Liver (tissue), 9 donors: ENCODE data around the gene CEACAM21. TPM values are rescaled to one million over a fixed set of nuclear protein-coding genes. Genes with fewer than 3 reads are reported as not detected.

Experiments
- DNase-seq: peaks from one replicate; pipeline ENCODE4 v3.0.0-alpha.2; 2017; ENCODE audit warnings: low spot score
- H3K27ac ChIP-seq, 2 donors: one replicate each; pipeline ENCODE4 v1.7.0; 2013; ENCODE audit warnings: inconsistent platforms in 2 of 2, low read length in 2 of 2, control low read depth in 1 of 2, low read depth in 1 of 2, mild to moderate bottlenecking in 1 of 2
- H3K27me3 ChIP-seq, 4 donors: one replicate each; pipeline versions ENCODE4 v1.6.1 to v1.7.0; 2013; ENCODE audit warnings: low read length in 3 of 4, inconsistent platforms in 1 of 4, mild to moderate bottlenecking in 1 of 4, moderate library complexity in 1 of 4; ENCODE audit not compliant: control insufficient read depth in 4 of 4, insufficient read depth in 4 of 4
- H3K36me3 ChIP-seq, 4 donors: one replicate each; pipeline versions ENCODE4 v1.6.1 to v1.7.0; 2013; ENCODE audit warnings: low read length in 3 of 4, mild to moderate bottlenecking in 3 of 4, low read depth in 1 of 4, moderate library complexity in 1 of 4; ENCODE audit not compliant: control insufficient read depth in 4 of 4, insufficient read depth in 3 of 4
- H3K4me1 ChIP-seq, 4 donors: one replicate each; pipeline versions ENCODE4 v1.6.1 to v1.7.0; 2013; ENCODE audit warnings: low read length in 3 of 4, mild to moderate bottlenecking in 3 of 4, moderate library complexity in 1 of 4; ENCODE audit not compliant: control insufficient read depth in 4 of 4, insufficient read depth in 4 of 4
- H3K4me3 ChIP-seq, 3 donors: one replicate each; pipeline versions ENCODE4 v1.6.1 to v1.7.0; 2013; ENCODE audit warnings: low read length in 3 of 3, control low read depth in 1 of 3, low read depth in 1 of 3, mild to moderate bottlenecking in 1 of 3
- H3K9ac ChIP-seq, 2 donors: one replicate each; pipeline ENCODE4 v1.7.0; 2013; ENCODE audit warnings: low read length in 2 of 2, mild to moderate bottlenecking in 2 of 2, moderate library complexity in 2 of 2, control low read depth in 1 of 2, low read depth in 1 of 2
- H3K9me3 ChIP-seq, 4 donors: one replicate each; pipeline versions ENCODE4 v1.6.1 to v1.7.0; 2013; ENCODE audit warnings: low read length in 3 of 4; ENCODE audit not compliant: control insufficient read depth in 4 of 4
- EGR1 ChIP-seq, 2 donors: IDR thresholded peaks; 2 replicates each; pipeline ENCODE4 v1.6.1; 2016 to 2018; ENCODE audit warnings: antibody characterized with exemption in 2 of 2, low read depth in 2 of 2
- FOXA1 ChIP-seq: IDR thresholded peaks from 2 replicates; pipeline ENCODE4 v1.6.1; 2016; ENCODE audit warnings: antibody characterized with exemption
- FOXA2 ChIP-seq: IDR thresholded peaks from 2 replicates; pipeline ENCODE4 v1.6.1; 2016; ENCODE audit warnings: antibody characterized with exemption
- GABPA ChIP-seq, 2 donors: IDR thresholded peaks in 1 of 2; conservative IDR thresholded peaks in 1 of 2; 2 replicates each; pipeline ENCODE4 v1.6.1; 2016; ENCODE audit warnings: antibody characterized with exemption in 2 of 2, mild to moderate bottlenecking in 1 of 2, moderate library complexity in 1 of 2
- HNF4A ChIP-seq, 2 donors: conservative IDR thresholded peaks; 2 replicates each; pipeline ENCODE4 v1.6.1; 2016; ENCODE audit warnings: antibody characterized with exemption in 2 of 2, mild to moderate bottlenecking in 2 of 2
- HNF4G ChIP-seq: IDR thresholded peaks from 2 replicates; pipeline ENCODE4 v1.6.1; 2016; ENCODE audit warnings: antibody characterized with exemption
- JUND ChIP-seq, 2 donors: IDR thresholded peaks; 2 replicates each; pipeline ENCODE4 v1.6.1; 2016; ENCODE audit warnings: antibody characterized with exemption in 2 of 2
- NR2F2 ChIP-seq: IDR thresholded peaks from 2 replicates; pipeline ENCODE4 v1.6.1; 2016; ENCODE audit warnings: antibody characterized with exemption
- RAD21 ChIP-seq, 2 donors: IDR thresholded peaks; 2 replicates each; pipeline ENCODE4 v1.6.1; 2016; ENCODE audit warnings: antibody characterized with exemption in 2 of 2, mild to moderate bottlenecking in 2 of 2
- RXRA ChIP-seq, 2 donors: IDR thresholded peaks; 2 replicates each; pipeline ENCODE4 v1.6.1; 2017 to 2018; ENCODE audit warnings: antibody characterized with exemption in 2 of 2, mild to moderate bottlenecking in 1 of 2
- SP1 ChIP-seq: IDR thresholded peaks from 2 replicates; pipeline ENCODE4 v1.6.1; 2018; ENCODE audit warnings: antibody characterized with exemption, mild to moderate bottlenecking
- TAF1 ChIP-seq: conservative IDR thresholded peaks from 2 replicates; pipeline ENCODE4 v1.6.1; 2016; ENCODE audit warnings: antibody characterized with exemption, mild to moderate bottlenecking
- YY1 ChIP-seq: IDR thresholded peaks from 2 replicates; pipeline ENCODE4 v1.6.1; 2016; ENCODE audit warnings: antibody characterized with exemption, mild to moderate bottlenecking
- WGBS: extraction: QIAGEN DNeasy Blood & Tissue Kit; methylation state at CpG from one replicate; pipeline ENCODE4 v1.1.7; 2013; 5-methylcytosine and 5-hydroxymethylcytosine counted together
- polyA plus RNA-seq, 2 donors: library from polyadenylated mRNA; stranded (reverse) in 1 of 2; unstranded in 1 of 2; fragments of 200-250 nt in 1 of 2; fragments of >200 nt in 1 of 2; fragmentation: Nextera tagmentation in 1 of 2; extraction: Ambion mirVana in 1 of 2; gene quantifications; one replicate each; pipeline versions ENCODE4 v1.2.1 to v1.2.3, GENCODE V29; 2013 to 2015
- total RNA-seq, 2 donors: library from RNA; depleted of rRNA; stranded (reverse); fragments of >200 nt; gene quantifications; one replicate each; pipeline ENCODE4 v1.2.3, GENCODE V29; 2014
- TF ChIP-seq, protein P1 (sequence below): IDR thresholded peaks from 2 replicates; pipeline ENCODE4 v1.6.1; 2016; ENCODE audit warnings: antibody characterized with exemption
- TF ChIP-seq, protein P2 (sequence below): IDR thresholded peaks from 2 replicates; pipeline ENCODE4 v1.6.1; 2016; ENCODE audit warnings: antibody characterized with exemption
- TF ChIP-seq, protein P3 (sequence below): fragments of 150-350 bp; IDR thresholded peaks from 2 replicates; pipeline ENCODE4 v1.5.1; 2017; ENCODE audit warnings: improper control_type of control experiment, low read depth, low read length; ENCODE audit not compliant: missing input control
- TF ChIP-seq, protein P4 (sequence below): IDR thresholded peaks from 2 replicates; pipeline ENCODE4 v1.6.1; 2016; ENCODE audit warnings: antibody characterized with exemption, mild to moderate bottlenecking
- TF ChIP-seq, protein P5 (sequence below): IDR thresholded peaks from 2 replicates; pipeline ENCODE4 v1.6.1; 2016; ENCODE audit warnings: antibody characterized with exemption
- donor health status: healthy.
- donor health status: healthy.
- donor health status: healthy.
- donor health status: healthy.
- donor health status: healthy.

Gene CEACAM21
- total and polyA plus RNA-seq, 4 donors, result 0.58 to 2.5 (median 1.8) TPM

DNA sequence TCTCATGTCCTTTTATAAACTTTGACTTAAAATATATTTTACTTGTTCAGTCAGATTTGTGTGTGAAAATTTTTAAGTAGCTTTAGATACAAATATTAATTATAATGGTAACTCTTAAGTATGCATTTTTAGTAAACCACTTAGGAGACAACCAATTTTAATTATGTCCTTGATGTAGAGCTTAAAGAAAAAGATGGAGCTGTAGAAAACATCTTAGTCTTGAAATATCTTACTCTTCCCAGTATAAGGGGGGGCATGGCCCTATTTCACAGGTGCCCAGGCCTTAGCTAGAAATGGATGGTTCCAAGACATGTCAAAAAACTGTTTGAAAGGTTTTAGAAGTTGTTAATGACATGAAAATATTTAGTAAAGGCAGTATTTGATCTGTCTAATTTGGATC, 43.4 kb upstream of the CEACAM21 start:
- Histone ChIP-seq H3K4me3 (no peak overlapping the region), H3K9ac (no peak overlapping the region), H3K4me1 (no peaks in the 10 kb centered on the region), H3K27me3 (peaks cover 0 to 3% (median 0%) of the 10 kb centered on the region in 4 donors), H3K9me3 (peaks cover 0 to 4% (median under 1%) of the 10 kb centered on the region in 4 donors), H3K27ac (no peak overlapping the region), H3K36me3 (no peaks in the 10 kb centered on the region)
- no peak for DNase-seq
- TF ChIP-seq EGR1 (IDR thresholded peaks at IDR 0.05; ENCODE audit: low read depth in 2 of 2), result no peak
- TF ChIP-seq, protein P1, sequence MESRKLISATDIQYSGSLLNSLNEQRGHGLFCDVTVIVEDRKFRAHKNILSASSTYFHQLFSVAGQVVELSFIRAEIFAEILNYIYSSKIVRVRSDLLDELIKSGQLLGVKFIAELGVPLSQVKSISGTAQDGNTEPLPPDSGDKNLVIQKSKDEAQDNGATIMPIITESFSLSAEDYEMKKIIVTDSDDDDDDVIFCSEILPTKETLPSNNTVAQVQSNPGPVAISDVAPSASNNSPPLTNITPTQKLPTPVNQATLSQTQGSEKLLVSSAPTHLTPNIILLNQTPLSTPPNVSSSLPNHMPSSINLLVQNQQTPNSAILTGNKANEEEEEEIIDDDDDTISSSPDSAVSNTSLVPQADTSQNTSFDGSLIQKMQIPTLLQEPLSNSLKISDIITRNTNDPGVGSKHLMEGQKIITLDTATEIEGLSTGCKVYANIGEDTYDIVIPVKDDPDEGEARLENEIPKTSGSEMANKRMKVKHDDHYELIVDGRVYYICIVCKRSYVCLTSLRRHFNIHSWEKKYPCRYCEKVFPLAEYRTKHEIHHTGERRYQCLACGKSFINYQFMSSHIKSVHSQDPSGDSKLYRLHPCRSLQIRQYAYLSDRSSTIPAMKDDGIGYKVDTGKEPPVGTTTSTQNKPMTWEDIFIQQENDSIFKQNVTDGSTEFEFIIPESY, result no peak
- TF ChIP-seq FOXA1, result no peak
- TF ChIP-seq, protein P2, sequence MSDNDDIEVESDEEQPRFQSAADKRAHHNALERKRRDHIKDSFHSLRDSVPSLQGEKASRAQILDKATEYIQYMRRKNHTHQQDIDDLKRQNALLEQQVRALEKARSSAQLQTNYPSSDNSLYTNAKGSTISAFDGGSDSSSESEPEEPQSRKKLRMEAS, result no peak
- TF ChIP-seq NR2F2, result no peak

DNA sequence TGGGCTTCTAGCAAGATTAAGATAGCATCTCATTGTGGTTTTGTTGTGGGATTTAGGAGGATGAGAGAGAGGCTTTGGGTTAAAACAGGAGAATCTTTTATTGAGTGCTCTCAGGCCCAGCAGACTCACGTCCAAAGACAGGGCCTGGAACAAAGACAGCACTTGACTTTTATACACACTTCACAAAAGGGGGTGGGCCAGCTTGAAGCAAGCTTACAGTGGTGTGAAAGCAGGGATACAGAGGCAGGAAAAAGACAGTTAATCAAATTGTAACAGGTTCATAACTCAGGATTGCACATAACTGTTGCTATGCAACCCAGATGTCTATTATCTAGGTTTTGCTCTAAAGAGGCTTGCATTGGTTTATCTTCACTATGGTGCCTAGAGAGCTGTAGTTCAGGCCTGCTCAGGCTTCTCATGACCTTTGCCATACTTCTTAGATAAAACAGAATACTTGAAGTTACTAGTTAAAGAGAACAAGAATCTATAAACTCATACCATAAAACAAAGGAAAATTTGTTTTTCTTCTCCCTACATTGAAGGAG, 42.2 kb upstream of the CEACAM21 start:
- TF ChIP-seq, protein P3, sequence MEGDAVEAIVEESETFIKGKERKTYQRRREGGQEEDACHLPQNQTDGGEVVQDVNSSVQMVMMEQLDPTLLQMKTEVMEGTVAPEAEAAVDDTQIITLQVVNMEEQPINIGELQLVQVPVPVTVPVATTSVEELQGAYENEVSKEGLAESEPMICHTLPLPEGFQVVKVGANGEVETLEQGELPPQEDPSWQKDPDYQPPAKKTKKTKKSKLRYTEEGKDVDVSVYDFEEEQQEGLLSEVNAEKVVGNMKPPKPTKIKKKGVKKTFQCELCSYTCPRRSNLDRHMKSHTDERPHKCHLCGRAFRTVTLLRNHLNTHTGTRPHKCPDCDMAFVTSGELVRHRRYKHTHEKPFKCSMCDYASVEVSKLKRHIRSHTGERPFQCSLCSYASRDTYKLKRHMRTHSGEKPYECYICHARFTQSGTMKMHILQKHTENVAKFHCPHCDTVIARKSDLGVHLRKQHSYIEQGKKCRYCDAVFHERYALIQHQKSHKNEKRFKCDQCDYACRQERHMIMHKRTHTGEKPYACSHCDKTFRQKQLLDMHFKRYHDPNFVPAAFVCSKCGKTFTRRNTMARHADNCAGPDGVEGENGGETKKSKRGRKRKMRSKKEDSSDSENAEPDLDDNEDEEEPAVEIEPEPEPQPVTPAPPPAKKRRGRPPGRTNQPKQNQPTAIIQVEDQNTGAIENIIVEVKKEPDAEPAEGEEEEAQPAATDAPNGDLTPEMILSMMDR, result no peak
- TF ChIP-seq NR2F2 (no peak), HNF4G (no peak), SP1 (no peak), TAF1 (no peak), RXRA (IDR thresholded peaks at IDR 0.05) (no peak), EGR1 (IDR thresholded peaks at IDR 0.05; ENCODE audit: low read depth in 2 of 2) (no peak), JUND (IDR thresholded peaks at IDR 0.05) (no peak), YY1 (no peak), GABPA (IDR thresholded peaks at IDR 0.05 in 1 of 2, conservative IDR thresholded peaks at IDR 0.05 in 1 of 2) (no peak), HNF4A (conservative IDR thresholded peaks at IDR 0.05) (no peak), FOXA1 (no peak), FOXA2 (no peak), RAD21 (IDR thresholded peaks at IDR 0.05) (no peak)
- TF ChIP-seq, protein P4, sequence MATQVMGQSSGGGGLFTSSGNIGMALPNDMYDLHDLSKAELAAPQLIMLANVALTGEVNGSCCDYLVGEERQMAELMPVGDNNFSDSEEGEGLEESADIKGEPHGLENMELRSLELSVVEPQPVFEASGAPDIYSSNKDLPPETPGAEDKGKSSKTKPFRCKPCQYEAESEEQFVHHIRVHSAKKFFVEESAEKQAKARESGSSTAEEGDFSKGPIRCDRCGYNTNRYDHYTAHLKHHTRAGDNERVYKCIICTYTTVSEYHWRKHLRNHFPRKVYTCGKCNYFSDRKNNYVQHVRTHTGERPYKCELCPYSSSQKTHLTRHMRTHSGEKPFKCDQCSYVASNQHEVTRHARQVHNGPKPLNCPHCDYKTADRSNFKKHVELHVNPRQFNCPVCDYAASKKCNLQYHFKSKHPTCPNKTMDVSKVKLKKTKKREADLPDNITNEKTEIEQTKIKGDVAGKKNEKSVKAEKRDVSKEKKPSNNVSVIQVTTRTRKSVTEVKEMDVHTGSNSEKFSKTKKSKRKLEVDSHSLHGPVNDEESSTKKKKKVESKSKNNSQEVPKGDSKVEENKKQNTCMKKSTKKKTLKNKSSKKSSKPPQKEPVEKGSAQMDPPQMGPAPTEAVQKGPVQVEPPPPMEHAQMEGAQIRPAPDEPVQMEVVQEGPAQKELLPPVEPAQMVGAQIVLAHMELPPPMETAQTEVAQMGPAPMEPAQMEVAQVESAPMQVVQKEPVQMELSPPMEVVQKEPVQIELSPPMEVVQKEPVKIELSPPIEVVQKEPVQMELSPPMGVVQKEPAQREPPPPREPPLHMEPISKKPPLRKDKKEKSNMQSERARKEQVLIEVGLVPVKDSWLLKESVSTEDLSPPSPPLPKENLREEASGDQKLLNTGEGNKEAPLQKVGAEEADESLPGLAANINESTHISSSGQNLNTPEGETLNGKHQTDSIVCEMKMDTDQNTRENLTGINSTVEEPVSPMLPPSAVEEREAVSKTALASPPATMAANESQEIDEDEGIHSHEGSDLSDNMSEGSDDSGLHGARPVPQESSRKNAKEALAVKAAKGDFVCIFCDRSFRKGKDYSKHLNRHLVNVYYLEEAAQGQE, result no peak
- TF ChIP-seq, protein P2, result no peak
- TF ChIP-seq, protein P1, result no peak
- TF ChIP-seq, protein P5, sequence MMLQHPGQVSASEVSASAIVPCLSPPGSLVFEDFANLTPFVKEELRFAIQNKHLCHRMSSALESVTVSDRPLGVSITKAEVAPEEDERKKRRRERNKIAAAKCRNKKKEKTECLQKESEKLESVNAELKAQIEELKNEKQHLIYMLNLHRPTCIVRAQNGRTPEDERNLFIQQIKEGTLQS, result no peak
- 41% methylated on average over 1 of the region's 1 CpG for WGBS

More for the DNA sequence above, 42.2 kb upstream of the CEACAM21 start:
- no peaks in the 10 kb centered on the region for H3K4me1 ChIP-seq
- H3K4me3 ChIP-seq, result no peak overlapping the region
- no peaks in the 10 kb centered on the region for H3K36me3 ChIP-seq
- H3K27ac ChIP-seq, result no peak overlapping the region
- no peak overlapping the region for H3K9ac ChIP-seq
- H3K9me3 ChIP-seq, result peaks cover 2 to 11% (median 3%) of the 10 kb centered on the region in 4 donors
- peaks cover 0 to under 1% (median 0%) of the 10 kb centered on the region in 4 donors for H3K27me3 ChIP-seq
- DNase-seq, result no peak
